HepG2 (cell line): Measurements from ENCODE around the gene EEIG1. TPM values are rescaled to one million over a fixed set of nuclear protein-coding genes. Genes with fewer than 3 reads are reported as not detected.

Source experiments
- CEBPZ ChIP-seq: IDR thresholded peaks from 2 replicates; pipeline ENCODE4 v1.6.1; 2012; ENCODE audit warnings: low read length, improper control_type of control experiment
- ELF1 ChIP-seq: sonication (generic); formaldehyde crosslinking; IDR thresholded peaks from 2 replicates; pipeline ENCODE4 v1.4.0; 2020; ENCODE audit warnings: missing genetic modification reagents
- FOXO4 ChIP-seq: sonication (generic); formaldehyde crosslinking; conservative IDR thresholded peaks from 2 replicates; pipeline ENCODE4 v1.8.1; 2023; ENCODE audit warnings: missing genetic modification reagents
- HNF4G ChIP-seq, 2 experiments: sonication (generic) in 1 of 2; formaldehyde crosslinking in 1 of 2; IDR thresholded peaks; 2 replicates each; pipeline versions ENCODE4 v1.4.0 to v1.6.1; 2011 to 2020; ENCODE audit warnings: borderline replicate concordance in 2 of 2, low read depth in 2 of 2, mild to moderate bottlenecking in 2 of 2, low read length in 1 of 2, missing genetic modification reagents in 1 of 2, moderate library complexity in 1 of 2
- IKZF1 ChIP-seq: fragments of 450-650 bp; IDR thresholded peaks from 2 replicates; pipeline ENCODE4 v1.7.1; 2016
- JARID2 ChIP-seq: sonication (generic); formaldehyde crosslinking; IDR thresholded peaks from 2 replicates; pipeline ENCODE4 v1.8.1; 2023; ENCODE audit warnings: missing genetic modification reagents, inconsistent platforms; ENCODE audit not compliant: insufficient replicate concordance
- KDM5B ChIP-seq: sonication (generic); formaldehyde crosslinking; IDR thresholded peaks from 2 replicates; pipeline ENCODE4 v1.4.0; 2020; ENCODE audit warnings: missing genetic modification reagents, mild to moderate bottlenecking, borderline replicate concordance
- SAP130 ChIP-seq: IDR thresholded peaks from 2 replicates; pipeline ENCODE4 v1.6.1; 2016; ENCODE audit warnings: low read depth
- SMAD9 ChIP-seq: sonication (generic); formaldehyde crosslinking; IDR thresholded peaks from 2 replicates; pipeline ENCODE4 v1.5.1; 2020; ENCODE audit warnings: mild to moderate bottlenecking, missing genetic modification reagents
- SMYD3 ChIP-seq: sonication (generic); formaldehyde crosslinking; IDR thresholded peaks from 2 replicates; pipeline ENCODE4 v1.8.1; 2023; ENCODE audit warnings: mild to moderate bottlenecking, missing genetic modification reagents
- SNAI1 ChIP-seq: sonication (generic); formaldehyde crosslinking; IDR thresholded peaks from 2 replicates; pipeline ENCODE4 v1.5.0; 2020; ENCODE audit warnings: mild to moderate bottlenecking, missing genetic modification reagents, borderline replicate concordance
- SOX6 ChIP-seq, 2 experiments: fragments of 450-650 bp in 1 of 2; sonication (generic) in 1 of 2; formaldehyde crosslinking in 1 of 2; IDR thresholded peaks; 2 replicates each; pipeline versions ENCODE4 v1.4.0 to v1.6.1; 2017 to 2020; ENCODE audit warnings: antibody characterized with exemption in 1 of 2, mild to moderate bottlenecking in 1 of 2, missing genetic modification reagents in 1 of 2
- ZMYM2 ChIP-seq: sonication (generic); formaldehyde crosslinking; IDR thresholded peaks from 2 replicates; pipeline ENCODE4 v1.8.0; 2022; ENCODE audit warnings: mild to moderate bottlenecking, missing genetic modification reagents
- ZMYM3 ChIP-seq: sonication (generic); formaldehyde crosslinking; IDR thresholded peaks from 2 replicates; pipeline ENCODE4 v1.5.1; 2020; ENCODE audit warnings: mild to moderate bottlenecking, missing genetic modification reagents
- ZNF768 ChIP-seq: sonication (generic); formaldehyde crosslinking; IDR thresholded peaks from 2 replicates; pipeline ENCODE4 v1.4.0; 2020; ENCODE audit warnings: missing genetic modification reagents
- polyA plus RNA-seq, 8 experiments: library from polyadenylated mRNA; depleted of rRNA in 3 of 8; stranded (reverse) in 7 of 8; unstranded in 1 of 8; fragments of >200 nt; fragmentation: Illumina TruSeq in 4 of 8; extraction: Trizol in 4 of 8; gene quantifications; 2 replicates each; pipeline versions ENCODE4 v1.2.1 to v1.2.3, GENCODE V29; 2011 to 2016; ENCODE audit warnings: low read depth in 4 of 8, missing spikeins in 1 of 8, mixed read lengths in 1 of 8; ENCODE audit not compliant: insufficient read depth in 1 of 8
- total RNA-seq, 5 experiments: library from RNA; depleted of rRNA; stranded (reverse); fragments of >200 nt; fragmentation: Illumina TruSeq; extraction: Trizol; gene quantifications; 2 replicates each; pipeline ENCODE4 v1.2.3, GENCODE V29; 2016; ENCODE audit warnings: low read depth in 1 of 5
- TF ChIP-seq, protein P1 (sequence below): sonication (generic); formaldehyde crosslinking; IDR thresholded peaks from 2 replicates; pipeline ENCODE4 v1.5.0; 2020; ENCODE audit warnings: mild to moderate bottlenecking, low read depth, missing genetic modification reagents, borderline replicate concordance
- TF ChIP-seq, protein P2 (sequence below): IDR thresholded peaks from 2 replicates; pipeline ENCODE4 v1.6.1; 2012; ENCODE audit warnings: inconsistent platforms
- TF ChIP-seq, protein P3 (sequence below): sonication (generic); formaldehyde crosslinking; IDR thresholded peaks from 2 replicates; pipeline ENCODE4 v1.4.0; 2020; ENCODE audit warnings: low read depth, missing genetic modification reagents

Gene EEIG1
- total and polyA plus RNA-seq, 2 of the 13 experiments (the other 11 are each of a cell fraction or from before 2014, with no cell fraction given), result 16.6 to 25.2 TPM

DNA sequence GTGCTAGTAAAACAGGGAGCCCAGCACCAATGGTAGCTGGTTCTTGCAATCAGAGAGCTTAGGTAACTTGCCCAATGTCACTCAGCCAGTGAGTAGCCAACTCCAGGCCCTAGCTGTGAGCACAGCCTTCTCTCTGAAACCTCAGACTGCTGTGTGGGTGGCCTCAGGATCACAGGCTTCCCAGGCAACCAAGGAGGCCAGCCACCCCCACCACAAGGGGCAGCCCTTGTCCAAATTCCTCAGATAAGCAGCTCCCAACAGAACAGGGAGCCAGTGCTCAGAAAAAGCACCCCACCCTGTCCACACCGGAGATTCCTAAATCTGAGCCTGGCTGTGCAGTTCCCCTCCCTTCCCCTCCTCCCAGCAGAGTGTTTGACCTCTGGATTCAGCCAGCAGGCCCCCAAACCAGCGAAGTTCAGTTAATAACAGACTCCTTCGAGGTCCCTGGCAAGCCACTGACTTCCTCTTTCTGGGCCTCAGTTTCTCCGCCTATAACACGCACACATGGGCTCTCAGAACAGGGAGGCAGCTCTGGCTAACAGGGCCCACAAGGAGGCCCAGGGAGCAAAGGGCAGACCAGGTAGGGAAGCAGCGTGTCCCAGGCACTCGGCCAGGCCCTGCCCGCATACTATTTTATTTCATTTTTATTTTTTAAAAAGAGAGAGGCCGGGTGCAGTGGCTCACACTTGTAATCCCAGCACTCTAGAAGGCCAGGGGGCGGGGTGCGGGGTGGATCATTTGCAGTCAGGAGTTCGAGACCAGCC, 2.7 kb downstream of the EEIG1 start (continued):
- no peak for TF ChIP-seq CEBPZ
- peak; percentile 93 for TF ChIP-seq ZNF768 (CRISPR knock-in tag)
- TF ChIP-seq SOX6 (IDR thresholded peaks at IDR 0.05), result no peak
- no peak for TF ChIP-seq SOX6 (CRISPR knock-in tag; IDR thresholded peaks at IDR 0.05)
- TF ChIP-seq IKZF1, result no peak
- TF ChIP-seq, protein P1, sequence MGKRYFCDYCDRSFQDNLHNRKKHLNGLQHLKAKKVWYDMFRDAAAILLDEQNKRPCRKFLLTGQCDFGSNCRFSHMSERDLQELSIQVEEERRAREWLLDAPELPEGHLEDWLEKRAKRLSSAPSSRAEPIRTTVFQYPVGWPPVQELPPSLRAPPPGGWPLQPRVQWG (CRISPR knock-in tag), result no peak
- TF ChIP-seq HNF4G (IDR thresholded peaks at IDR 0.05; ENCODE audit: borderline replicate concordance, low read depth, low read length), result peak; percentile 43; the same call in 1 of the 2 replicates
- TF ChIP-seq HNF4G (CRISPR knock-in tag; IDR thresholded peaks at IDR 0.05; ENCODE audit: borderline replicate concordance, low read depth), result no peak
- TF ChIP-seq FOXO4 (CRISPR knock-in tag), result 0 out of 2 replicates have a peak, but pooled peaks have one; percentile 24
- TF ChIP-seq SNAI1 (CRISPR knock-in tag), result no peak
- TF ChIP-seq, protein P2, sequence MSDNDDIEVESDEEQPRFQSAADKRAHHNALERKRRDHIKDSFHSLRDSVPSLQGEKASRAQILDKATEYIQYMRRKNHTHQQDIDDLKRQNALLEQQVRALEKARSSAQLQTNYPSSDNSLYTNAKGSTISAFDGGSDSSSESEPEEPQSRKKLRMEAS, result 0 out of 2 replicates have a peak, but pooled peaks have one; percentile 28
- TF ChIP-seq ZMYM3, result 0 out of 2 replicates have a peak, but pooled peaks have one; percentile 12
- no peak for TF ChIP-seq ZMYM2 (CRISPR knock-in tag)
- TF ChIP-seq SMYD3 (CRISPR knock-in tag), result no peak
- peak; percentile 39; the same call in 1 of the 2 replicates for TF ChIP-seq ELF1 (CRISPR knock-in tag)
- TF ChIP-seq SAP130 (CRISPR knock-in tag), result 0 out of 2 replicates have a peak, but pooled peaks have one; percentile 18
- TF ChIP-seq JARID2 (CRISPR knock-in tag), result no peak
- TF ChIP-seq, protein P3, sequence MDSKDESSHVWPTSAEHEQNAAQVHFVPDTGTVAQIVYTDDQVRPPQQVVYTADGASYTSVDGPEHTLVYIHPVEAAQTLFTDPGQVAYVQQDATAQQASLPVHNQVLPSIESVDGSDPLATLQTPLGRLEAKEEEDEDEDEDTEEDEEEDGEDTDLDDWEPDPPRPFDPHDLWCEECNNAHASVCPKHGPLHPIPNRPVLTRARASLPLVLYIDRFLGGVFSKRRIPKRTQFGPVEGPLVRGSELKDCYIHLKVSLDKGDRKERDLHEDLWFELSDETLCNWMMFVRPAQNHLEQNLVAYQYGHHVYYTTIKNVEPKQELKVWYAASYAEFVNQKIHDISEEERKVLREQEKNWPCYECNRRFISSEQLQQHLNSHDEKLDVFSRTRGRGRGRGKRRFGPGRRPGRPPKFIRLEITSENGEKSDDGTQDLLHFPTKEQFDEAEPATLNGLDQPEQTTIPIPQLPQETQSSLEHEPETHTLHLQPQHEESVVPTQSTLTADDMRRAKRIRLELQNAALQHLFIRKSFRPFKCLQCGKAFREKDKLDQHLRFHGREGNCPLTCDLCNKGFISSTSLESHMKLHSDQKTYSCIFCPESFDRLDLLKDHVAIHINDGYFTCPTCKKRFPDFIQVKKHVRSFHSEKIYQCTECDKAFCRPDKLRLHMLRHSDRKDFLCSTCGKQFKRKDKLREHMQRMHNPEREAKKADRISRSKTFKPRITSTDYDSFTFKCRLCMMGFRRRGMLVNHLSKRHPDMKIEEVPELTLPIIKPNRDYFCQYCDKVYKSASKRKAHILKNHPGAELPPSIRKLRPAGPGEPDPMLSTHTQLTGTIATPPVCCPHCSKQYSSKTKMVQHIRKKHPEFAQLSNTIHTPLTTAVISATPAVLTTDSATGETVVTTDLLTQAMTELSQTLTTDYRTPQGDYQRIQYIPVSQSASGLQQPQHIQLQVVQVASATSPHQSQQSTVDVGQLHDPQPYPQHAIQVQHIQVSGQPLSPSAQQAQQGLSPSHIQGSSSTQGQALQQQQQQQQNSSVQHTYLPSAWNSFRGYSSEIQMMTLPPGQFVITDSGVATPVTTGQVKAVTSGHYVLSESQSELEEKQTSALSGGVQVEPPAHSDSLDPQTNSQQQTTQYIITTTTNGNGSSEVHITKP, result no peak
- TF ChIP-seq KDM5B (CRISPR knock-in tag), result 0 out of 2 replicates have a peak, but pooled peaks have one; percentile 22
- no peak for TF ChIP-seq SMAD9 (CRISPR knock-in tag)
